Fibroblast of villous mesenchyme (primary cell): ENCODE data around the gene MYO1D. TPM values are rescaled to one million over a fixed set of nuclear protein-coding genes. Genes with fewer than 3 reads are reported as not detected.
A peak's percentile ranks its signal among the peaks of the same experiment; 100 is the strongest.
"Not testable (repeated sequence)": the region's sequence is repeated elsewhere in the genome, so short reads cannot be mapped to it uniquely, and the experiment has no call there.

Experiments
- DNase-seq: peaks from one replicate; pipeline ENCODE4 v3.0.0-alpha.2; 2010; ENCODE audit warnings: low read depth
- H3K4me3 ChIP-seq: 2 replicates; pipeline ENCODE4 v1.5.1; 2011; ENCODE audit warnings: low read depth, mild to moderate bottlenecking, low read length
- total RNA-seq: library from RNA; depleted of rRNA; stranded (reverse); fragments of >200 nt; gene quantifications from 2 replicates; pipeline ENCODE4 v1.2.3, GENCODE V29; 2012
- TF ChIP-seq, protein P1 (sequence below): IDR thresholded peaks from 2 replicates; pipeline ENCODE4 v1.5.1; 2012; ENCODE audit warnings: low read depth, mild to moderate bottlenecking, low read length; ENCODE audit not compliant: insufficient read depth

The MYO1D gene
- total RNA-seq, 1 donor, result 19.0 TPM

DNA sequence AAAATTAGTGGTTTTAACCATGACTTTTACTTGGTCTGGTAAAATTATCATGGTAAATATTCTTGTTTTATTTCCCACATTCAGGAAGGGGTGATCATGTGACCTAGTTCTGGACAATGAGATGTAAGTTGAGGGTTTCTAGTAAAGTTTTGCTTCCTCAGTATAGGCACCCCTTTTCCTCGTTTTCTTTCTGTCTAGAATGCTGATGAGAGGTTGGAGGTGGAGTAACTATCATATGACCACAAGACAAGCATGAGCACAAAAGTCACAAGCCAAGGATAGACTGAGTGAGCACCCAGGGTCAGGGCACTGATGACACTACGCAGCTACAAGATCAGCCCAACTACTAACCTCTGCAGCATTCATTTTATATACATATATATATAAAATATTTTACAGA is 53.9 kb downstream of the MYO1D start:
- no peak for DNase-seq
- no peak overlapping the region for H3K4me3 ChIP-seq
- TF ChIP-seq, protein P1, sequence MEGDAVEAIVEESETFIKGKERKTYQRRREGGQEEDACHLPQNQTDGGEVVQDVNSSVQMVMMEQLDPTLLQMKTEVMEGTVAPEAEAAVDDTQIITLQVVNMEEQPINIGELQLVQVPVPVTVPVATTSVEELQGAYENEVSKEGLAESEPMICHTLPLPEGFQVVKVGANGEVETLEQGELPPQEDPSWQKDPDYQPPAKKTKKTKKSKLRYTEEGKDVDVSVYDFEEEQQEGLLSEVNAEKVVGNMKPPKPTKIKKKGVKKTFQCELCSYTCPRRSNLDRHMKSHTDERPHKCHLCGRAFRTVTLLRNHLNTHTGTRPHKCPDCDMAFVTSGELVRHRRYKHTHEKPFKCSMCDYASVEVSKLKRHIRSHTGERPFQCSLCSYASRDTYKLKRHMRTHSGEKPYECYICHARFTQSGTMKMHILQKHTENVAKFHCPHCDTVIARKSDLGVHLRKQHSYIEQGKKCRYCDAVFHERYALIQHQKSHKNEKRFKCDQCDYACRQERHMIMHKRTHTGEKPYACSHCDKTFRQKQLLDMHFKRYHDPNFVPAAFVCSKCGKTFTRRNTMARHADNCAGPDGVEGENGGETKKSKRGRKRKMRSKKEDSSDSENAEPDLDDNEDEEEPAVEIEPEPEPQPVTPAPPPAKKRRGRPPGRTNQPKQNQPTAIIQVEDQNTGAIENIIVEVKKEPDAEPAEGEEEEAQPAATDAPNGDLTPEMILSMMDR, result no peak

DNA sequence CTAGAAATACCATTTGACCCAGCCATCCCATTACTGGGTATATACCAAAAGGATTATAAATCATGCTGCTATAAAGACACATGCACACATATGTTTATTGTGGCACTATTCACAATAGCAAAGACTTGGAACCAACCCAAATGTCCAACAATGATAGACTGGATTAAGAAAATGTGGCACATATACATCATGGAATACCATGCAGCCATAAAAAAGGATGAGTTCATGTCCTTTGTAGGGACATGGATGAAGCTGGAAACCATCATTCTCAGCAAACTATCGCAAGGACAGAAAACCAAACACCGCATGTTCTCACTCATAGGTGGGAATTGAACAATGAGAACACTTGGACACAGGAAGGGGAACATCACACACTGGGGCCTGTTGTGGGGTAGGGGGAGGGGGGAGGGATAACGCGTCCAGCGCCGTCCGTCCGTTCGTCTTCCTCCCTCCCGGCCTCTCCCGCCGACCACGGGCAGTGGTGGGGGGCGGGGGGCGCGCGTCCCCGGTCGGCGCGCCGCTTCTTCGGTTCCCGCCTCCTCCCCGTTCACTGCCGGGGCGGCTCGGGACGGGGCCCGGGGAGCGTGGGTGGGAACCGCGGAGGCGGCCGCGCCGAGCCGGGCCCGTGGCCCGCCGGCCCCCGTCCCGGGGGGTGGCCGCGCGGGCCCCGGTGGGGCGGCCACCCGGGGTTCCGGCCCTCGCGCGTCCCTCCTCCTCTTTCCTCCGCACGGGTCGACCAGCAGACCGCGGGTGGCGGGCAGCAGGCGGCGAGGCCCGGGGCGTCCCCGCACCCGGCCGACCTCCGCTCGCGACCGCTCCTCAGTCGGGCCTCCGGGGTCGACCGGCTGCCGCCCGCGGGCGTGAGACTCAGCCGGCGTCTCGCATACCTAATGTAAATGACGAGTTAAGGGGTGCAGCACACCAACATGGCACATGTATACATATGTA is 54.7 kb downstream of the MYO1D start:
- DNase-seq, result not testable (repeated sequence)
- peak overlapping the region; percentile 23 for H3K4me3 ChIP-seq

DNA sequence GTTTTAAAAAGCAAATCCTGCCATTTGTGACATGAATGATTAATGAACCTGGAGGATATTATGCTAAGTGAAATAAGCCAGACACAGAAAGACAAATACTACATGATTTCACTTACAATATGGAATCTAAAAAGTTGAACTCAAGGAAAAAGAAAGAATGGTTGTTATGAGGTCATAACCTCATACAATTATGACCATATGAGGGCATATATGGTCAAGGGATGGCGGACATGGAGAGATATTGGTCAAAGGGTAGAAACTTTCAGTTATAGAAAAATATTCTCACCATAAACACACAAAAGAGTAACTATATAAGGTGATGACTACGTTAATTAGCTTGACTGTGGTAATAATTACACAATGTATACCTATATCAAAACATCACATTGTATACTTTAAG is 56.5 kb downstream of the MYO1D start:
- no peak for DNase-seq
- no peak overlapping the region for H3K4me3 ChIP-seq
- TF ChIP-seq, protein P1, result no peak

DNA sequence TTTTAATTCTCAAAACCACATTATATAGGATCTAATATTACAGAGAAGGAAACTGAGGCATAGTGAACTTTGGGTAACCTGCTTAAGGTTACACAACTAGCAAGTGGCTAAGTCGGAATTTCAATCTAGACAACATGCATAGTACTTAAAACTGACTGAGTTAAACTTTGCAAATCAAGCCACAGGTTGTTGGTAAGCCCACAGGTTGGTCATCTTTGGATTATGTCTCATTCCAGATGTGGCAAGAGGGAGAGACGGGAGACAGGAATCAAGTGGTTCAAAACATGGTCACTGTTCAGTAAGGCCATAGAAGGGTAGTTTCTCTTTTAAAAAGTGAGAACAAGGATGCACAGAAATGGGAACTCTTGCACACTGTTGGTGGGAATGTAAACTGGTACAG is 57.1 kb downstream of the MYO1D start:
- H3K4me3 ChIP-seq, result no peak overlapping the region
- TF ChIP-seq, protein P1, result no peak
- no peak for DNase-seq

DNA sequence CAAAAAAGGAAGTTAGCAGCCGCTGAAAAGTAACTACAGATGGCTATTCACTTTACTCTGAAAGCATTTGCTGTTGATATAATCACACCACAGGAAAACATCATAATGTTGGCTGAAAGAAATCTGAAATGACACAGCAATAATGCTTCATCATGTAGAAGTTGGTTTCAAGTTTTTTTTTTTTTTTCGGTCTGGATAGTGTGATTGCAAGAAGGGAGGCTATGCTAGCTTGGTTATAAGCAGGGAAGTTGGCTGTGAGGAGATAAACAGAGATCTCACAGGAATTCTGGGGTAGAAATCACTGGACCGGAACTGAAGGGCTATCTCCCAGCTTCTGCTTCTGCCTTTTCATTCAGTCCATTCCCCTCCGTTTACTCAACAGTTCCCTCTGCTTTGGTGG is 57.9 kb downstream of the MYO1D start:
- DNase-seq, result no peak
- no peak overlapping the region for H3K4me3 ChIP-seq
- TF ChIP-seq, protein P1, result no peak

DNA sequence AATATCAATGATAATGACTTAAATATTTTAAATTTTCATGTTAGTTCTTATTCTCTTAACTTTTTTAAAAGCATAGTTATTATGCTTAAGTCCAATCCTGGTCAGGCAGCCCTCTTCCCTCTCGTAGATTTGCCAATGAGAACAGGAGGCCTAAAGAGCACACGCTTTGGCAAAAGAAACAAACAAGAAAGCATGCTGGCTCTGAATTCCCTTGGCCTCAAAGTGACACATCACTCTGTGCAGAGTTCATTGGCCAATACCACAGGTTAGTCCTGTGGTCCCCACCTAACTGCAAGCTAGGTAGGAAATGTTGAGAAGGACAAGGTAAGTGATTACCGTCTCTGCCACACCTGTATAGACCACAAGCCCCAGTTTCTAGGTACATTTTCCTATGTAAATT is 61.5 kb downstream of the MYO1D start:
- DNase-seq, result no peak
- TF ChIP-seq, protein P1, result no peak
- H3K4me3 ChIP-seq, result no peak overlapping the region

DNA sequence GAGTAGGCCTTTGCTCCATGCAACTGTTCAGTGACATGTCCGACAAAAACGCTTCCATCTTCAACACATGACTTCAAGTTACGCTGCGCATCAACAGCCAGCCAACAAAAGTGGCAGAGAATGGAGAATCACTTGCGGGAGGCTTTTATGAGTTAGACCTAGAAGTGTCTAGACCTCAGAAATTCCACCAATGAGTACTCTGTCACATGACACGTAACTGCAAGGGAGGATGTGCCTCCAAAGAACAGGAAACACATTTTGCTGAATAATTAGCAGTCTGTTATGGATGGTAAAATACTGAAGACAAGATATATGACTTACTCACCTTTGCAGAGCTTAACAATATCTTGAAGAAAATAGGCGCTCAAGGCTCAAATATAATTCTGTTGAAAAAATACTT is 62.1 kb downstream of the MYO1D start:
- TF ChIP-seq, protein P1, result no peak

More for the DNA sequence above, 62.1 kb downstream of the MYO1D start:
- DNase-seq, result no peak
- H3K4me3 ChIP-seq, result no peak overlapping the region
